ENCODE data around the gene DNAH3.
"Not testable (repeated sequence)": the region's sequence is repeated elsewhere in the genome, so short reads cannot be mapped to it uniquely, and the experiment has no call there.

The DNAH3 gene

DNA sequence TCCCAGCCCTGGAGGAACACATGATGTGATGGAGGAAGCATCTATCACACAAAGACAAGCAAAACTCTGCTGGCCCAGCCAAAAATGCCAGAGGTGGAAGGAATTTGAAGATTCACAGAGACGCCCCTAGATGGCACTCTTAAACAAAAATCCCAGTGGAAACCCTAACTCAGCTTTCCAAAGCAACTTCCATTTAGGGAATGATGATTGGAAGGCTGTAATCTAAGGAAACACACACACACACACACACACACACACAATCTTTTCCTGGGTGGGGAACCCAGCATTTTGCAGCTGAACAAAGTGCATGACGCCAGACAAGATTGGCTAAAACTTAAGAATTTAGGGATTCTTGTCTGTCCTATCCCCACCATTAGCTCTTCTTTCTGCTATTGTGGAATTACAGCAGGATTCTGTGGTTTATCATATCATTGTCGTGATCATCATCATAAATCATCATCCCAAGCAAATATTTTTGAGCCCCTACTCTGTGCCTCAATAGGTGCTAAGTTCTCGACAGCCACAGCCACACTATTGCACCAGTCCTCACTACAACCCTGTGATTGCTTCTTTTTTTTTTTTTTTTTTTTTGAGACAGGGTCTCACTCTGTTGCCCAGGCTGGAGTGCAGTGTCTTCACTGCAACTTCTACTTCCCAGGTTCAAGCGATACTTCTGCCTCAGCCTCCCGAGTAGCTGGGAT is 6.3 kb upstream of the DNAH3 start:
- H3K4me3 ChIP-seq (ENCODE audit: low read depth, low read length) = no peak overlapping the region
- TF ChIP-seq, protein P1, sequence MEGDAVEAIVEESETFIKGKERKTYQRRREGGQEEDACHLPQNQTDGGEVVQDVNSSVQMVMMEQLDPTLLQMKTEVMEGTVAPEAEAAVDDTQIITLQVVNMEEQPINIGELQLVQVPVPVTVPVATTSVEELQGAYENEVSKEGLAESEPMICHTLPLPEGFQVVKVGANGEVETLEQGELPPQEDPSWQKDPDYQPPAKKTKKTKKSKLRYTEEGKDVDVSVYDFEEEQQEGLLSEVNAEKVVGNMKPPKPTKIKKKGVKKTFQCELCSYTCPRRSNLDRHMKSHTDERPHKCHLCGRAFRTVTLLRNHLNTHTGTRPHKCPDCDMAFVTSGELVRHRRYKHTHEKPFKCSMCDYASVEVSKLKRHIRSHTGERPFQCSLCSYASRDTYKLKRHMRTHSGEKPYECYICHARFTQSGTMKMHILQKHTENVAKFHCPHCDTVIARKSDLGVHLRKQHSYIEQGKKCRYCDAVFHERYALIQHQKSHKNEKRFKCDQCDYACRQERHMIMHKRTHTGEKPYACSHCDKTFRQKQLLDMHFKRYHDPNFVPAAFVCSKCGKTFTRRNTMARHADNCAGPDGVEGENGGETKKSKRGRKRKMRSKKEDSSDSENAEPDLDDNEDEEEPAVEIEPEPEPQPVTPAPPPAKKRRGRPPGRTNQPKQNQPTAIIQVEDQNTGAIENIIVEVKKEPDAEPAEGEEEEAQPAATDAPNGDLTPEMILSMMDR (IDR thresholded peaks at IDR 0.05; ENCODE audit: low read depth, low read length, missing control alignments) = peak; percentile 70
- in situ Hi-C loops (cut with HindIII; ENCODE audit: low sequenced_read_pairs) = no loop called here
- DNase-seq (ENCODE audit: low read depth) = peak; percentile 55

DNA sequence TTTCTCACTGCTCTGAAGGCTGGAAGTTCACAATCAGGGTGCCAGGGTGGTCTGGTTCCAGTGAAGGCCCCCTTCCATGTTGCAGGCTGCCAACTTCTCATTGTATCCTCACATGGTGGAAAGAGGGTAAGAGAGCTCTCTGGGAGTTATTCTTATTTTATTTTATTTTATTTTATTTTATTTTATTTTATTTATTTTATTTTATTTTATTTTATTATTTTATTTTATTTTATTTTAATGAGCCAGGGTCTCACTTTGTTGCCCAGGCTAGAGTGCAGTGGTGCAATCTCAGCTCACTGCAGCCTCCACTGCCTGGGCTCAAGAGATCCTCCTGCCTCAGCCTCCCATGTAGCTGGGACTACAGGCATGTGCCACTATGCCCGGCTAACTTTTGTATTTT is 5.4 kb upstream of the DNAH3 start:
- H3K4me3 ChIP-seq (ENCODE audit: low read depth, low read length); DNase-seq (ENCODE audit: low read depth); in situ Hi-C loops (cut with HindIII; ENCODE audit: low sequenced_read_pairs): not testable (repeated sequence)

DNA sequence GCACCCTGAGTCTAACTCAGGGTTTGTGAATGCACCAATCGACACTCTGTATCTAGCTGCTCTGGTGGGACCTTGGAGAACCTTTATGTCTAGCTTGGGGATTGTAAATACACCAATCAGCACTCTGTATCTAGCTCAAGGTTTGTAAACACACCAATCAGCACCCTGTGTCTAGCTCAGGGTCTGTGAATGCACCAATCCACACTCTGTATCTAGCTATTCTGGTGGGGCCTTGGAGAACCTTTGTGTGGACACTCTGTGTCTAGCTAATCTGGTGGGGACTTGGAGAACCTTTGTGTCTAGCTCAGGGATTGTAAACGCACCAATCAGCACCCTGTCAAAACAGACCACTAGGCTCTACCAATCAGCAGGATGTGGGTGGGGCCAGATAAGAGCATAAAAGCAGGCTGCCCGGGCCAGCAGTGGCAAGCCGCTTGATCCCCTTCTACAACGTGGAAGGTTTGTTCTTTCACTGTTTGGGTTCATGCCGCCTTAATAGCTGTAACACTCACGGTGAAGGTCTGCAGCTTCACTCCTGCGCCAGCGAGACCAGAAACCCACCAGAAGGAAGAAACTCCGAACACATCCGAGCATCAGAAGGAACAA is 2.6 kb upstream of the DNAH3 start:
- DNase-seq (ENCODE audit: low read depth); H3K4me3 ChIP-seq (ENCODE audit: low read depth, low read length); in situ Hi-C loops (cut with HindIII; ENCODE audit: low sequenced_read_pairs): not testable (repeated sequence)

DNA sequence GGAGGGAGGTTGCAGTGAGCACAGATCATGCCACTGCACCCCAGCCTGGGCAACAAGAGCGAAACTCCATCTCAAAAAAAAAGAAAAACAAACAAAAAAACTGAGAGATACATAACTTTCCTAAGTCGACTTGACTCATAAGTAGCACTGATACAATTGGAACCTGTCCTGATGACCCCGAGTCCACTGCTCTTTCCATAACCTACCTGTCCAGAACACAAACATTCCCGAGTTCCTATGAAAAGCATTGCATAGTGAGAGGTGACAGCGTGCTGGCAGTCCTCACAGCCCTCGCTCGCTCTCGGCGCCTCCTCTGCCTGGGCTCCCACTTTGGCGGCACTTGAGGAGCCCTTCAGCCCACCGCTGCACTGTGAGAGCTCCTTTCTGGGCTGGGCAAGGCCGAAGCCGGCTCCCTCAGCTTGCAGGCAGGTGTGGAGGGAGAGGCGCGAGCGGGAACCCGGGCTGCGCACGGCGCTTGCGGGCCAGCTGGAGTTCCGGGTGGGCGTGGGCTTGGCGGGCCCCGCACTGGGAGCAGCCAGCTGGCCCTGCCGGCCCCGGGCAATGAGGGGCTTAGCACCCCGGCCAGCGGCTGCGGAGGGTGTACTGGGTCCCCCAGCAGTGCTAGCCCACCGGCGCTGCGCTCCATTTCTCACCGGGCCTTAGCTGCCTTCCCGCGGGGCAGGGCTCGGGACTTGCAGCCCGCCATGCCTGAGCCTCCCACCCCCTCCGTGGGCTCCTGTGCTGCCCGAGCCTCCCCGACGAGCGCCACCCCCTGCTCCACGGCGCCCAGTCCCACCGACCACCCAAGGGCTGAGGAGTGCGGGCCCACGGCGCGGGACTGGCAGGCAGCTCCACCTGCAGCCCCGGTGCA is 1.7 kb upstream of the DNAH3 start:
- H3K4me3 ChIP-seq (ENCODE audit: low read depth, low read length); in situ Hi-C loops (cut with HindIII; ENCODE audit: low sequenced_read_pairs); DNase-seq (ENCODE audit: low read depth): not testable (repeated sequence)

DNA sequence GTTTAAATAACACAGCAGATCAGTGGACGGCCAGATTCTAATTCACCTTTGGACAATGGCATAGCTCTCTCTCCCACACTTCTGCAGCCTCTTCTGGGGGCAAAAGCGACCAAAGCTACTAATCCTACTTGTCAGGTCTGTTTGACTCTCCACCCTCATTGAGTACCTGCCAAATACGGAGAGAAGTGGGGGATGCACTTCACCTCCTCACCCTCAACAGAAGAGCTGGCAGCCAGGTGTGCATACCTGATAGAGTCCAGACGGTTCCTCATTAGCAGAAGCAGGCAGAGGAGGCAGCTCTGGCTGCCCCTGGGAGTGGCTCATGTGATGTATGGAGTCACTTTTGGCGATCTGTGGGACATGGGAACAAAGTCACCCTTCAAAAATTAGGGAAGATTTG is 4.9 kb downstream of the DNAH3 start:
- TF ChIP-seq, protein P1 (IDR thresholded peaks at IDR 0.05; ENCODE audit: low read depth, low read length, missing control alignments) = no peak
- DNase-seq (ENCODE audit: low read depth) = no peak
- in situ Hi-C loops (cut with HindIII; ENCODE audit: low sequenced_read_pairs) = no loop called here

DNA sequence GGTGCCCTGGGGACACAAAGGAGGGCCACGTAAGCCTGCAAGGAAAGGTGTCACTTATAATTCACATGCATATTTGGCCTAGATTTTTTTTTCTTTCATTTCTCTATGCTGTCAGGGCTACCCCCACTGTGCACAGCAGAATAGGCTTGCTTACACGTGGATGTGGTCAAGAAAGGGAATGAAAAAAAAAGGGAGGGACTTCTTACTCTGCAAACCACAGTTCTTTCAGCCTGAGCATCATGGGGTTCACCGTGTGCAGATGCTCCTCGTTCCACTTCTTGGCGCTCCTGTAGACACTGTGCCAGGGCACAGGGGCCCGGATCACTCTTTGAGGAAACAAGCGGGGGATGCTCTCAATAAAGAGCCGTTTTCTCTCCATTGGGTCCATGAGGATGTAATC is 16.6 kb downstream of the DNAH3 start:
- no peak overlapping the region for H3K4me3 ChIP-seq (ENCODE audit: low read depth, low read length)
- in situ Hi-C loops (cut with HindIII; ENCODE audit: low sequenced_read_pairs) = no loop called here
- TF ChIP-seq, protein P1 (IDR thresholded peaks at IDR 0.05; ENCODE audit: low read depth, low read length, missing control alignments) = no peak
- DNase-seq (ENCODE audit: low read depth) = no peak

More for the DNA sequence above, 4.9 kb downstream of the DNAH3 start:
- no peak overlapping the region for H3K4me3 ChIP-seq (ENCODE audit: low read depth, low read length)

DNA sequence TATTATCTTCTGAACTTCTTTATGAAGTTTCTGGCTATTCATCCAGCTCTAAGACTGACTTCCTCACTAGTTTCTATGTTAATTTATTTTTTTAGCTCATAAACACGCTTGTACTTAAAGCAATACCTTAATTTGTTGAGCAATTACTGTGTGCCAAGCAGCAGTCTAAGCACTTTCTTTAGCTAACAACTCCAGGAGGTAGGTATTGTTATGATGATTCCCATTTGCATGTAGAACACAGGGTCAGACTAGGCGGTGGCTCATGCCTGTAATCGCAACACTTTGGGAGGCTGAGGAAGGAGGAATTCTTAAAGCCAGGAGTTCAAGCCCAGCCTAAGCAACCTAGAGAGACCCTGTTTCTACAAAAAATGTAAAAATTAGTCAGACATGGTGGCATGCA is 19.8 kb downstream of the DNAH3 start:
- no peak for DNase-seq (ENCODE audit: low read depth)
- H3K4me3 ChIP-seq (ENCODE audit: low read depth, low read length) = no peak overlapping the region
- TF ChIP-seq, protein P1 (IDR thresholded peaks at IDR 0.05; ENCODE audit: low read depth, low read length, missing control alignments) = no peak
- in situ Hi-C loops (cut with HindIII; ENCODE audit: low sequenced_read_pairs) = no loop called here

DNA sequence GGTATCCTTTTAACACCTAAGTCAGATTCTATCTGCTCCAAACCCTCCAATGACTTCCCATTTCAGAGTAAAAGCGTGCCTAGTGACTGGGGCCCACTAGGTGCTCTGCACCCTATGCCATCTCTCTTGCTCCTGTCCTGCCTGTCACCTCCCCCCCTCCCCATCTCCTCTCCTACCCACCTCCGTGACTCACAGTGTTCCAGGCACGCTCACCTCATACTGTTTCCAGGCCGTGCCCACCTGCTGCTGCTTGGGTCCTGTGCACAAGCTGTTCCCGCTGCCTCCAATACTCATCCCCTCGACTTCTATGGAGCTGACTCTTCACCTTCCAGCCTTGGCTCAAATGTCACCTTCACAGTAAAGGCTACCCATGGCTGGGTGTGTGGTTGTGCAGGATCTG is 21.7 kb downstream of the DNAH3 start:
- in situ Hi-C loops (cut with HindIII; ENCODE audit: low sequenced_read_pairs) = no loop called here
- no peak overlapping the region for H3K4me3 ChIP-seq (ENCODE audit: low read depth, low read length)
- no peak for DNase-seq (ENCODE audit: low read depth)
- TF ChIP-seq, protein P1 (IDR thresholded peaks at IDR 0.05; ENCODE audit: low read depth, low read length, missing control alignments) = no peak

All from astrocyte of the cerebellum (primary cell).